ENCODE results near the gene ABCB9. TPM values are rescaled to one million over a fixed set of nuclear protein-coding genes. Genes with fewer than 3 reads are reported as not detected.

ABCB9 gene
- total RNA-seq, 1 donor from 2014 or later: 4.0 TPM

DNA sequence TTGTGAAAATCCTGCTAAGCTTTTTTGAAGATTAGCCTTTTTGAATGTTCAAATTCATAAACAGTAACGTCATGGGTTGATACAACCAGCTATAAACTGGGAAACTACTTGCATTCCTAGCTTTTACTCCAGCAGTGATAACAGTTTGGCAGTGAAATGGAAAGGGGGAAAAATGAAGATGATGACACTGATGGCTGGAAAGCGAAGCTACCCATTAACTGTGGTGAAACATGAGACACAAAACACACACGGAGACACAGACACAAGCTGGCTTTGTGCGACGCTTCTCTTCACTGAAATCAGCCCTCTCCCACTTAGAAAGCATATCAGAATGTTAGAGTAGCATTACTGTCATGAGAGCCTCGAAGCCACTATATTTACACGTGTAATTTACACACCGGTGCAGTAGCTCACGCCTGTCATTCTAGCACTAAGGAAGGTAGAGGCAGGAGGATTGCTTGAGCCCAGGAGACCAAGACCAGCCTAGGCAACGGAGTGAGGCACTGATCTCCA is 86.1 kb downstream of the ABCB9 start:
- TF ChIP-seq, protein P1, sequence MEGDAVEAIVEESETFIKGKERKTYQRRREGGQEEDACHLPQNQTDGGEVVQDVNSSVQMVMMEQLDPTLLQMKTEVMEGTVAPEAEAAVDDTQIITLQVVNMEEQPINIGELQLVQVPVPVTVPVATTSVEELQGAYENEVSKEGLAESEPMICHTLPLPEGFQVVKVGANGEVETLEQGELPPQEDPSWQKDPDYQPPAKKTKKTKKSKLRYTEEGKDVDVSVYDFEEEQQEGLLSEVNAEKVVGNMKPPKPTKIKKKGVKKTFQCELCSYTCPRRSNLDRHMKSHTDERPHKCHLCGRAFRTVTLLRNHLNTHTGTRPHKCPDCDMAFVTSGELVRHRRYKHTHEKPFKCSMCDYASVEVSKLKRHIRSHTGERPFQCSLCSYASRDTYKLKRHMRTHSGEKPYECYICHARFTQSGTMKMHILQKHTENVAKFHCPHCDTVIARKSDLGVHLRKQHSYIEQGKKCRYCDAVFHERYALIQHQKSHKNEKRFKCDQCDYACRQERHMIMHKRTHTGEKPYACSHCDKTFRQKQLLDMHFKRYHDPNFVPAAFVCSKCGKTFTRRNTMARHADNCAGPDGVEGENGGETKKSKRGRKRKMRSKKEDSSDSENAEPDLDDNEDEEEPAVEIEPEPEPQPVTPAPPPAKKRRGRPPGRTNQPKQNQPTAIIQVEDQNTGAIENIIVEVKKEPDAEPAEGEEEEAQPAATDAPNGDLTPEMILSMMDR (conservative IDR thresholded peaks at IDR 0.05; ENCODE audit: low read depth, low read length): no peak
- no peak overlapping the region for H3K4me3 ChIP-seq (ENCODE audit: low read depth, low read length)
- no peak for DNase-seq (ENCODE audit: low read depth)

Other genes starting within 250 kb of the ABCB9 start
- not detected in 2 replicates for gene HCAR3, start 249.7 kb downstream of the ABCB9 start, total RNA-seq
- gene HCAR1, start 235.6 kb downstream of the ABCB9 start, total RNA-seq: 0.46 and 2.1 TPM in 2 replicates
- 49.1 and 51.1 TPM in 2 replicates for gene DENR, start 213.6 kb downstream of the ABCB9 start, total RNA-seq
- 0.12 and 0.58 TPM in 2 replicates for gene CCDC62, start 191.9 kb downstream of the ABCB9 start, total RNA-seq
- 66.4 and 91.0 TPM in 2 replicates for gene HIP1R, start 131.0 kb downstream of the ABCB9 start, total RNA-seq
- 58.9 and 73.4 TPM in 2 replicates for gene VPS37B, start 70.3 kb downstream of the ABCB9 start, total RNA-seq
- 8.9 and 16.3 TPM in 2 replicates for gene OGFOD2, start 8.8 kb upstream of the ABCB9 start, total RNA-seq
- 315 and 359 TPM in 2 replicates for gene ARL6IP4, start 14.2 kb upstream of the ABCB9 start, total RNA-seq
- gene PITPNM2, start 184.6 kb upstream of the ABCB9 start, total RNA-seq: 4.1 and 4.6 TPM in 2 replicates

Data from epithelial cell of proximal tubule (primary cell).